WTC11 (cell line): ENCODE measurements around the gene EML6.

Source experiments
- CREM ChIP-seq: sonication (generic); formaldehyde crosslinking; IDR thresholded peaks from 2 replicates; pipeline ENCODE4 v1.8.1; 2022; ENCODE audit warnings: mild to moderate bottlenecking, missing genetic modification reagents, moderate library complexity
- ESRRA ChIP-seq: sonication (generic); formaldehyde crosslinking; IDR thresholded peaks from 2 replicates; pipeline ENCODE4 v1.8.1; 2022; ENCODE audit warnings: mild to moderate bottlenecking, missing genetic modification reagents, borderline replicate concordance
- ETV6 ChIP-seq: sonication (generic); formaldehyde crosslinking; IDR thresholded peaks from 2 replicates; pipeline ENCODE4 v1.8.1; 2022; ENCODE audit warnings: mild to moderate bottlenecking, missing genetic modification reagents
- KAT7 ChIP-seq: sonication (generic); formaldehyde crosslinking; IDR thresholded peaks from 2 replicates; pipeline ENCODE4 v1.8.1; 2023; ENCODE audit warnings: missing genetic modification reagents, mild to moderate bottlenecking, borderline replicate concordance
- MYBL2 ChIP-seq: sonication (generic); formaldehyde crosslinking; IDR thresholded peaks from 2 replicates; pipeline ENCODE4 v1.8.1; 2023; ENCODE audit warnings: mild to moderate bottlenecking, moderate library complexity, missing genetic modification reagents
- SOX15 ChIP-seq: fragments of 250-450 bp; sonication (Bioruptor Pico); IDR thresholded peaks from 2 replicates; pipeline ENCODE4 v1.9.0; 2021; ENCODE audit warnings: mild to moderate bottlenecking
- TEAD4 ChIP-seq: sonication (generic); formaldehyde crosslinking; IDR thresholded peaks from 2 replicates; pipeline ENCODE4 v1.8.0; 2022; ENCODE audit warnings: mild to moderate bottlenecking, missing genetic modification reagents
- ZNF423 ChIP-seq: fragments of 250-450 bp; sonication (Bioruptor Pico); IDR thresholded peaks from 2 replicates; pipeline ENCODE4 v2.1.2; 2022; ENCODE audit warnings: mild to moderate bottlenecking, moderate library complexity
- TF ChIP-seq, protein P1 (sequence below): fragments of 200-600 bp; IDR thresholded peaks from 2 replicates; pipeline ENCODE4 v1.8.0; 2022; ENCODE audit warnings: antibody characterized with exemption
- TF ChIP-seq, protein P2 (sequence below): sonication (generic); formaldehyde crosslinking; IDR thresholded peaks from 2 replicates; pipeline ENCODE4 v1.8.1; 2022; ENCODE audit warnings: mild to moderate bottlenecking, missing genetic modification reagents, moderate library complexity, borderline replicate concordance

DNA sequence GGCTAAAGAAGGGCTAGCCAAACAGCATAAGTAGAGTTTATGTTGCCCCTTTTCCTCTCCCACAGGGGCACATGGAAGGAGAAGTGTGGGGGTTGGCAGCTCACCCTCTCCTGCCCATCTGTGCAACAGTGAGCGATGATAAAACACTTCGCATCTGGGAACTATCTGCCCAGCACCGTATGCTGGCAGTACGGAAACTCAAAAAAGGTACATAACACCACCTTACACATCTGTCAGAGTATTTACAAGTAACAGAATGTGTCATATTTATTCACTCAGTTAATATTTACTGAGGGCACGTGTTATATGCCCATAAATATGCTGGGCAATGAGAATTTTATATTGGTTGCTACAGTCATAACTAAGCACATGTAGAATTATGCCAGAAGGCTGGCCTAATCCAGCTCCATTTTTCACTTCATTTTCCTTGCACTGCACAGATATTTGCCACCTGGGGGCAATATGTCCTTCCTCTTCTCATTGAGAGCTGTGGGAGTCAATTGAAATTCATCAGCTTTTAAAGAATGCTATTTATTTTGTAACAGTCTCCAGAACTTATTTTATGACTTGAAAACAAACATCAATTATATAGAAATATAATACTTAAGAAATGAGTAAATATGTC lies 176.2 kb downstream of the EML6 start:
- TF ChIP-seq ESRRA (CRISPR knock-in tag) (no peak), SOX15 (CRISPR knock-in tag) (no peak), CREM (CRISPR knock-in tag) (no peak), ZNF423 (CRISPR knock-in tag) (no peak), MYBL2 (CRISPR knock-in tag) (no peak), KAT7 (CRISPR knock-in tag) (no peak), TEAD4 (CRISPR knock-in tag) (no peak), ETV6 (CRISPR knock-in tag) (no peak)
- TF ChIP-seq, protein P1, sequence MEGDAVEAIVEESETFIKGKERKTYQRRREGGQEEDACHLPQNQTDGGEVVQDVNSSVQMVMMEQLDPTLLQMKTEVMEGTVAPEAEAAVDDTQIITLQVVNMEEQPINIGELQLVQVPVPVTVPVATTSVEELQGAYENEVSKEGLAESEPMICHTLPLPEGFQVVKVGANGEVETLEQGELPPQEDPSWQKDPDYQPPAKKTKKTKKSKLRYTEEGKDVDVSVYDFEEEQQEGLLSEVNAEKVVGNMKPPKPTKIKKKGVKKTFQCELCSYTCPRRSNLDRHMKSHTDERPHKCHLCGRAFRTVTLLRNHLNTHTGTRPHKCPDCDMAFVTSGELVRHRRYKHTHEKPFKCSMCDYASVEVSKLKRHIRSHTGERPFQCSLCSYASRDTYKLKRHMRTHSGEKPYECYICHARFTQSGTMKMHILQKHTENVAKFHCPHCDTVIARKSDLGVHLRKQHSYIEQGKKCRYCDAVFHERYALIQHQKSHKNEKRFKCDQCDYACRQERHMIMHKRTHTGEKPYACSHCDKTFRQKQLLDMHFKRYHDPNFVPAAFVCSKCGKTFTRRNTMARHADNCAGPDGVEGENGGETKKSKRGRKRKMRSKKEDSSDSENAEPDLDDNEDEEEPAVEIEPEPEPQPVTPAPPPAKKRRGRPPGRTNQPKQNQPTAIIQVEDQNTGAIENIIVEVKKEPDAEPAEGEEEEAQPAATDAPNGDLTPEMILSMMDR = no peak
- TF ChIP-seq, protein P2, sequence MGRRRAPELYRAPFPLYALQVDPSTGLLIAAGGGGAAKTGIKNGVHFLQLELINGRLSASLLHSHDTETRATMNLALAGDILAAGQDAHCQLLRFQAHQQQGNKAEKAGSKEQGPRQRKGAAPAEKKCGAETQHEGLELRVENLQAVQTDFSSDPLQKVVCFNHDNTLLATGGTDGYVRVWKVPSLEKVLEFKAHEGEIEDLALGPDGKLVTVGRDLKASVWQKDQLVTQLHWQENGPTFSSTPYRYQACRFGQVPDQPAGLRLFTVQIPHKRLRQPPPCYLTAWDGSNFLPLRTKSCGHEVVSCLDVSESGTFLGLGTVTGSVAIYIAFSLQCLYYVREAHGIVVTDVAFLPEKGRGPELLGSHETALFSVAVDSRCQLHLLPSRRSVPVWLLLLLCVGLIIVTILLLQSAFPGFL = no peak
